PFSK-1 (cell line): Measurements from ENCODE around the gene SIGLEC15.

Experiments
- REST ChIP-seq, 2 experiments: IDR thresholded peaks; 2 replicates each; pipeline versions ENCODE4 v1.6.1 to v1.8.0; 2011 to 2012; ENCODE audit warnings: low read depth in 2 of 2, low read length in 2 of 2, control low read depth in 1 of 2, inconsistent platforms in 1 of 2, mild to moderate bottlenecking in 1 of 2, moderate library complexity in 1 of 2; ENCODE audit not compliant: insufficient read depth in 1 of 2
- TAF1 ChIP-seq: IDR thresholded peaks from 2 replicates; pipeline ENCODE4 v1.6.1; 2012; ENCODE audit warnings: low read length, control low read depth, borderline replicate concordance; ENCODE audit not compliant: insufficient read depth

GRCh38 chr18:45849529-45849928 lies 24.1 kb downstream of the SIGLEC15 start:
- no peak for TF ChIP-seq REST (IDR thresholded peaks at IDR 0.05; ENCODE audit: insufficient read depth in 1 of 2, low read depth in 2 of 2, low read length in 2 of 2)
- TF ChIP-seq TAF1, result no peak
